GM21360 (cell line): Measurements from ENCODE around the gene GADD45G.

Source experiments
- ATAC-seq: cut with Tn5 transposase; IDR thresholded peaks from one replicate; pipeline ENCODE4 v1.9.1; 2021; ENCODE audit warnings: mild to moderate bottlenecking, moderate library complexity; ENCODE audit not compliant: unreplicated experiment

The GADD45G gene

GRCh38 chr9:89608641-89609335, 4.0 kb downstream of the GADD45G start:
- ATAC-seq = no peak

- ATAC-seq = no peak
These were observed 4.7 kb downstream of the GADD45G start for GRCh38 chr9:89609426-89610006.

- ATAC-seq = no peak
These were observed 5.6 kb downstream of the GADD45G start for GRCh38 chr9:89610391-89610925.

DNA sequence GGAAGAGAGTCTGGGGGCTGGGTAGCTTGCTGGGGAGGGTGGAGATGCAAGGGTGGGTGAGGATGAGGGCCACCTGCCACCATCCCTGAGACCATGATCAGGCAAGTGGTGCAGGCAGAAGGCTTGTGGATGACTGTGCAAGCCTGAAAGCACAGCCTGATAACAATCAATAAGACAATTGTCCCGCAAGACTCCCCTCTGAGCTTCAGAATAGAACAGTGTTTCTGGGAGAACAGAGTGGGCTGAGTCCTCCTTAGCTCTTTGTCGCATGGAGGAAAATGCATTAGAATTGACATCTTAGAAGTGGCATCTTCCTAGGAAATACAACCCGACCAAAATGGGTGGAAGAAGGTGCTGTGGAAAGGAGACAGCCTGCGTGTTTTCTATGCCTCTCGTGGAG, 6.6 kb downstream of the GADD45G start:
- no peak for ATAC-seq

DNA sequence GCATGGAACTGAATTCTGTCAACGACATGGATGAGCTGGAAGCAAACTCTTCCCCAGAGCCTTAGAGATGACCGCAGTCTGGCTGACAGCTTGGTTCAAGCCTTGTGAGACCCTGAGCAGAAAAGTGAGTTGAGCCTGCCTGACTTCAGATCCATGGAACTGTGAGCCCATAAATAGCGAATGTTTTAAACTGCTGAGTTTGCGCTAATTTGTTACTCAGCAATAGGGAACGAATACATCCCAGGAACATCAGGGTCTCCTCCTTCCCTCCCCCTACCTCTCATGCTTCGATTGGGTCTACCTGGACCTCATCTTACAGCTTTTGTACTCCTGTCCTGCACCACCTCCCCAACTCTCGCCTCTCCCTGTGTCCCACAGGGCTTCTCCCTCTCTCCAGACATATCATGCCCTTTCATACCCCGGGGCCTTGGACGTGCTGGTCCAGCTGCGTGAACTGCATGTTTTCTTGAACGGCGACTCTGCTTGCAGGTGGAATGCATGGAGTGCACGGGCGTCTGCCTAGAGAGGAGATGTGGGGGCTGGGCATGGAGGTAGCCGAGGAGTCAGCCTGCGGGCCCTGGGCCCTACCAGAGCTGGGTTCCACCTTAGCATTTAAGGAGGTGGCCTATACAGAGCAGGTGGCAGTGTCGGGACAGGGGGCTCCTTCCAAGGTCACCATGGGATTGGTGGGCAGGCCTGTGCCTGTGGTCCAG, 7.9 kb downstream of the GADD45G start:
- no peak for ATAC-seq

- no peak for ATAC-seq
These were observed 9.4 kb downstream of the GADD45G start for GRCh38 chr9:89613912-89614892.

DNA sequence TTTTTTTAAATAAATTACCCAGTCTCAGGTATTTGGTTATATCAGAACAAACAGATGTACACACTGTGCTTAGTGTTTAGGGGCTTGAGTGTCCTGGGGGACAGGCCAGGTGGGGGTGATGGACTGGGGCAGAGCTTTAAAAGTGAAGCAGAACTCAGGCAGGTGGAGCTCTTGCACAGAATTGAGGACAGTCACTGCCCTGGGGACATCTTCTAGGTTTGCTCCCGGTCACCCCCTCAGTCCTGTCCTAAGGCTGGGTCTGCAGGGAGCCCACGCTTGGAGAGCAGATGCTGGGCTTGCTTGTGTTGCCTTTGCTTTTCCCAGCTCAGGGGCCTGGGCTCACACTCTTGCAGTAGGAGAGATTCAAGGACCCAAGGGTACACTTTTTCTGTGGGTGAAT, 10.8 kb downstream of the GADD45G start:
- no peak for ATAC-seq

- no peak for ATAC-seq
These were observed 11.6 kb downstream of the GADD45G start for GRCh38 chr9:89616411-89616810.

DNA sequence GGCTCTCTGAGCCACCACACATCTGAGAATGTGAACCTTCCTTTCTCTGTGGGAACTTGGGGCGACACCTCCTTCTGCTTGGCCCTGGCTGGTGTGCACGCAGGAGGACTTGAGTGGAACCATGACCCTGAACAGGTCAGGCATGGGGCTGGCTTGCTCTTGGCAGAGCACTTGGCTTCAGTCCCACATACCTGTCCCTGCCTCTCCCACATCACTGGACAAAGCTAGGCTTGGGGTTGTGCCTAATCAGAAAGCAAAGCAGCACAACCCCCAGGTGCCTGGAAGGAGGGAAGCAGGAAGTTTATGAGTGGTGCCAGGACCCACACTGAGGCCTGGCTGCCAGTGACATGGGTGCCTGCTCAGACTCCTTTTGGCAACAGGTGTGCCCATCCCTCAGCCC, 13.2 kb downstream of the GADD45G start:
- ATAC-seq = no peak

GRCh38 chr9:89619019-89619418, 14.2 kb downstream of the GADD45G start:
- no peak for ATAC-seq

GRCh38 chr9:89619424-89620138, 14.8 kb downstream of the GADD45G start:
- ATAC-seq = no peak

DNA sequence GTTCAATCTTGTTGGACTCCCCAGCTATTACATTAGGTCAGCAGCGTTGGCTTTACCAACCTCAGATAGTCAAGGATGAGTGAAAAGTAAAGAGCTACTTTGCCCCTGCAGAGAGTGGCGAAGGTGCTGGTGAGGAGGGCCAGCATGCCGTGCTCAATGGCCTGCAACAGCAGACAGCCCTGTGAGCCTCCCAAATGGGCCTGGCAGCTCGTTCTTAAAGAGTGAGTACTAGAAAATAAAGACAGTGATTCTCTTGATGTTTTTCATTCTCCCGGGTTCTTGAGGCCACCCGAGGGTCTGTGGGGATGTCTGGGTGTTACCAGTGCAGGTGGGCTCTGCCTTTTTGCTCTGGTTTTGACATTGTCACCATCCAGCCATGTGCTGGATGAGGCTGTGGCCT, 16.2 kb downstream of the GADD45G start:
- ATAC-seq = no peak

DNA sequence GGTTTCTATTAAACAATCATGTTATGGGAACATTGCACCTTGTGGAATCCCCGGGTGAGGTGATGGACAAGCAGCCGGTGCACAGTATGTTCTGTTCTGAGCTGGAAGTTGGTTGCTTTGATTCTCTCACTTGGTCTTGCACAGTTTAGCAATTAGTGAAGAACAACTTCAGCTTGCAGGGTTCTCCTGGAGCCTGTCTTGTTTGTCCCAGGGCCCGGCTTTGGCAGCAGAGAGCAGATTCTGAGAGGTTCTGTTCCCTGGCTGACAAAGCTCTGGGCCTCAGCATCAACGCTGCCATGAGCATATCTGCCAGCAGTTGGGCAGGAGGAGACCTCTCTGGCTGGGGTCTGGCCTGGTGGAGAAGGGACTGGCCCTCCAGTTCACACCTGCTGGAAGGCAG, 16.9 kb downstream of the GADD45G start:
- ATAC-seq = no peak

DNA sequence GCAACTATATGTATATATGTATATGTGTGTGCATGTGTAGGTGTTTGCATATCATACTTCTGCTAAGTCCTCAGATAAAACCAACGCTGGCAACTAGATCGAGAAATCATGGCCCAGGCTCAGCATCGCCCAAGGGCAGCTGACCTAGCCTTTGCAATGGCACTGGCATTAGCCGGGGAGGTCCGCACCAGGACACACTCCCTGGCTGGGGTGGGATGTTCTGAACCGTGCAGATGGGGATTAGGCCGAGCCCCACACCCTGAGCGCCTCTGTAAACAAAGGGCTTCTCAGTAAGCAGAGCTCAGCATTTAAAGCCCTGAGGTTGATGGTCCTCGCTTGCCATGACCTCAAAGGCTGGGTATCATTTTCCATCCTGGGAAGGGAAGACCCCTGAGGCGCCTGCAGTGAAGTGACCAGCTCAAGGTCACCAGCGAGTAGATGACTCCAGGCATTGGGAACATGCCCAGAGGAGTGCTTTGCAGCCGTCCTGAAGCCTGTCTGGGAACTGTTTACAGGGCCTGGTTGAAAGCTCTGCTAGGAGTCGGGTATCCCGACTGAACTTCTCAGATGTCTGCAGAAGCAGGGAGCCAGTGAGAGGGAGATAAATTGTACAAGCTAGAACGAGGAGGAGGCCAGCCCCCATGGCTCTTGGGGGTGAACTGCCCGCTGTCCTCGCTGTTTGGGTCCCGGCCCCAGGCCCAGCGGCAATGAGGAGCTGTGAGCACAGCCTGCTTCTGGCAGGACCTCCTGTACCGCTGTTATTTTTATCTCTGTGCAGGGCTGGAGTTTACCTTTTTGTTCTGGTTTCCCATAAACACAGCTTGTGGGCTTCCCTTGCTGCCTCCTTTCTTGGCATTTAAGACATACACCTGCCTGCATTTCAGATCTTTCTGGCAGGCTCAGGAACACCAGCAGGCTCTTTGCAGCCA, 18.4 kb downstream of the GADD45G start:
- ATAC-seq = no peak

DNA sequence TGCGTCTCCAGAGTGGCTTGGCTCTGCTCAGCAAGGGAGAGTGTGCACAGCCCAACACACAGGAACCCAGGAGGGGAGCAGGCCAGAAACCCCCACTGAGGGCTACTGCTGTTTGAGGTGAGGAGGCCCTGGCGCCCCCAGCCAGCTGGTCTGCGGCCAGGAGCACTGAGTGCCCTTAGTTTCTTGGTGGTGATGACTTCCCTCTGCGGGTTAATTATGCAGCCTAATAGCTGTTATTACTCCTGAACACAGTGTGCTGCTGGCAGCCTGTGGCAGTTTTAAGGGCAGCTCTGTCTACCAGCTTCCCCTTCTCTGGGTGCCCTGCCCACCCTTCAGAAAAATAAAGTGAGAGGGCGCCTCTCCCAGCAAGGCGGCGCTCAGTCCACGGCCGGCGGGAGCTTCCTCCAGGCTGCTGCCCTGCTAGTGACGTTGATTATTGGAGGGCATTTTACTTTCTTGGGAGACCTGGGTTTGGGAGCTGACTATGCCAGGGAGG, 19.2 kb downstream of the GADD45G start:
- no peak for ATAC-seq

GRCh38 chr9:89625721-89626687, 21.2 kb downstream of the GADD45G start:
- ATAC-seq = no peak

DNA sequence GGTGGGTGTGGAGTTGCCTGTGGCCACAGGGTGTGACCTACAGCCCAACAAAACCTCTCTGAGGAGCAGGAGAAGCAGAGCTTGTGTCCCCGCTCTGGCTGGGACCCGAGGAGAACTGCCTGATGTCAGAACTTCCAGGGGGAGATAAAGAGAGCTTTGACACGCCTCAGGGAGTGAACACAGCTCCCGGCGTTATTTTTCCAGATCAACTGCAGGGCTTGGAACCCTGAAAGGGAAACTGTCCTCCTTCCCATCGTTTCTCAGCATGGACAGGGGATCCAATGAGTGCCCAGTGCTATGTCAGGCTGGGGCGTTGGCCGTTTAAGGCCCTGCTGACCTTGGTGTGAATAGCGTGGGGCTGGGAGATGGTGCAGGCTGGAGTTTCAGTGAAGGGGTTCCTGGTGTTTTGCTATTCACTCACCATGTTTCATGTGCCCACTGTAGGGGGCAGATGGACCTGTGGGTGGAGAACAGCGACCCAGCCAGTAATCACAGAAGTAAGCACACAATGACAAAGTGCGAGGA, 22.0 kb downstream of the GADD45G start:
- ATAC-seq = no peak

GRCh38 chr9:89628601-89629000, 23.8 kb downstream of the GADD45G start:
- no peak for ATAC-seq
